Measurements from ENCODE around the gene SYNJ1.
A peak's percentile ranks its signal among the peaks of the same experiment; 100 is the strongest.

SYNJ1 gene

GRCh38 chr21:32733990-32734613 lies 6.3 kb upstream of the SYNJ1 start:
- no peak for TF ChIP-seq CTCF (conservative IDR thresholded peaks at IDR 0.05; ENCODE audit: low read depth, low read length)
- no peak overlapping the region for H3K4me3 ChIP-seq (ENCODE audit: low read length)
- DNase-seq (ENCODE audit: low read depth) = no peak

- TF ChIP-seq CTCF (conservative IDR thresholded peaks at IDR 0.05; ENCODE audit: low read depth, low read length) = no peak
- DNase-seq (ENCODE audit: low read depth) = no peak
Observed at GRCh38 chr21:32733356-32733755, 5.5 kb upstream of the SYNJ1 start.

GRCh38 chr21:32732544-32732943 lies 4.7 kb upstream of the SYNJ1 start:
- no peak overlapping the region for H3K4me3 ChIP-seq (ENCODE audit: low read length)
- DNase-seq (ENCODE audit: low read depth) = no peak
- TF ChIP-seq CTCF (conservative IDR thresholded peaks at IDR 0.05; ENCODE audit: low read depth, low read length) = no peak

More at GRCh38 chr21:32733356-32733755, 5.5 kb upstream of the SYNJ1 start:
- H3K4me3 ChIP-seq (ENCODE audit: low read length) = no peak overlapping the region

- DNase-seq (ENCODE audit: low read depth) = no peak
- TF ChIP-seq CTCF (conservative IDR thresholded peaks at IDR 0.05; ENCODE audit: low read depth, low read length) = no peak
- peak overlapping the region; percentile 96 for H3K4me3 ChIP-seq (ENCODE audit: low read length)
Observed at GRCh38 chr21:32728848-32729247, 1.0 kb upstream of the SYNJ1 start.

GRCh38 chr21:32728456-32728839 lies 635 bp upstream of the SYNJ1 start:
- no peak for TF ChIP-seq CTCF (conservative IDR thresholded peaks at IDR 0.05; ENCODE audit: low read depth, low read length)
- no peak for DNase-seq (ENCODE audit: low read depth)
- peak overlapping the region; percentile 96 for H3K4me3 ChIP-seq (ENCODE audit: low read length)

GRCh38 chr21:32726839-32727686 lies 750 bp downstream of the SYNJ1 start:
- DNase-seq (ENCODE audit: low read depth) = no peak
- no peak for TF ChIP-seq CTCF (conservative IDR thresholded peaks at IDR 0.05; ENCODE audit: low read depth, low read length)
- peak overlapping the region; percentile 96 for H3K4me3 ChIP-seq (ENCODE audit: low read length)

GRCh38 chr21:32719085-32719484 lies 8.7 kb downstream of the SYNJ1 start:
- H3K4me3 ChIP-seq (ENCODE audit: low read length) = no peak overlapping the region
- DNase-seq (ENCODE audit: low read depth) = no peak
- no peak for TF ChIP-seq CTCF (conservative IDR thresholded peaks at IDR 0.05; ENCODE audit: low read depth, low read length)
